ENCODE results near the gene SDS. TPM values are rescaled to one million over a fixed set of nuclear protein-coding genes. Genes with fewer than 3 reads are reported as not detected.

The SDS gene
- total RNA-seq, 1 experiment from 2014 or later = not detected

DNA sequence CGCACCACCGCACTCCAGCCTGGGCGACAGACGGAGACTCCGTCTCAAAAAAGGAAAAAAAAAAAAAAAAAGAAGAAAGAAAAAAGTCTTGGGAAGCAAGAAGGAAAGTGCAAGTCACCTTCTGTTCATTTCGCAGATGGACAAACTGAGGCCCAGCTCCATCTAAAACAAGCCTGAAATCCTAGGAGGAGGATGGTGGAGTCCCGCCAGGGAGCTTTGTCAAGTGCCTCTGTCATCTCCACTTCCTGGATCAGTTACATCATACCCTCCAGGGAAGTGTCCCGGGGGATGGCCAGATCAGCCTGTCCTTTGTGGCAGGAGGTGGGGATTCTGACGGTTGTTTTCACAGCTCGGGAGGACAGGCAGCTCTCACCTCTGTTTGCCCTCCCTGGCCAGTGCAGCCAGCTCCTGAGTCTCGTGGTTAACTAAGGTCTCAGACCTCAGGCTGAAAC lies 9.8 kb upstream of the SDS start:
- Histone ChIP-seq H3K18ac (ENCODE audit: insufficient read length, low read depth, low read length) (peak overlapping the region; percentile 52), H2BK12ac (ENCODE audit: insufficient read length, low read depth, low read length) (no peak overlapping the region), H2BK20ac (ENCODE audit: low read depth, low read length, poor library complexity, severe bottlenecking) (no peak overlapping the region), H2AFZ (ENCODE audit: low read length) (no peak overlapping the region), H3T11ph (ENCODE audit: low read length) (no peak overlapping the region), H3K9ac (ENCODE audit: extremely low read depth, insufficient read length, low read length) (no peak overlapping the region), H4K20me1 (ENCODE audit: control insufficient read depth, insufficient read depth, insufficient read length) (no peaks in the 10 kb centered on the region), H3K23me2 (ENCODE audit: insufficient read length, low read depth, low read length, poor library complexity, severe bottlenecking) (no peaks in the 10 kb centered on the region), H3K79me1 (ENCODE audit: insufficient read depth, low read depth, low read length, poor library complexity, severe bottlenecking) (no peaks in the 10 kb centered on the region), H3K79me2 (ENCODE audit: insufficient read depth, low read length) (no peaks in the 10 kb centered on the region), H4K5ac (ENCODE audit: insufficient read length, low read depth, low read length) (no peak overlapping the region), H4K8ac (replicated peaks; ENCODE audit: insufficient read length, low read depth, low read length) (no peak overlapping the region), H3K23ac (ENCODE audit: insufficient read length, low read depth, low read length) (no peak overlapping the region), H2AK5ac (ENCODE audit: insufficient read length, low read length) (no peak overlapping the region), H4K91ac (ENCODE audit: insufficient read length, low read depth, low read length) (no peak overlapping the region), H2BK15ac (ENCODE audit: low read depth, low read length) (no peak overlapping the region), H3K4ac (ENCODE audit: low read depth, low read length) (no peak overlapping the region), H3K56ac (ENCODE audit: insufficient read length, low read depth, low read length) (no peak overlapping the region), H3K9me3 (ENCODE audit: control insufficient read depth, low read depth, low read length) (no peaks in the 10 kb centered on the region), H3K27ac (ENCODE audit: insufficient read length, low read depth, low read length) (no peak overlapping the region), H3K14ac (ENCODE audit: insufficient read depth, low read length) (no peak overlapping the region; the same call in 1 of the 2 replicates), H3K4me1 (ENCODE audit: insufficient read depth, low read length) (no peaks in the 10 kb centered on the region), H3K4me2 (ENCODE audit: insufficient read depth, insufficient read length, low read length) (no peak overlapping the region), H3K27me3 (ENCODE audit: insufficient read depth, low read length) (no peaks in the 10 kb centered on the region), H2BK5ac (ENCODE audit: insufficient read length, low read length) (no peak overlapping the region), H2BK120ac (ENCODE audit: low read depth, low read length, poor library complexity, severe bottlenecking) (no peak overlapping the region)
- DNase-seq = no peak
- Mint-ChIP-seq H3K4me3 (no peak overlapping the region), H3K4me1 (peaks cover 3 to 11% of the 10 kb centered on the region in 2 experiments; a peak in 2 of 4 replicates), H3K9me3 (no peaks in the 10 kb centered on the region; a peak in 1 of 5 replicates), H3K36me3 (ENCODE audit: insufficient read depth in 1 of 3, low read depth in 3 of 3) (no peaks in the 10 kb centered on the region), H3K27ac (no peak overlapping the region), H3K27me3 (ENCODE audit: low read depth) (peaks cover 4% of the 10 kb centered on the region)
- TF ChIP-seq, protein P1, sequence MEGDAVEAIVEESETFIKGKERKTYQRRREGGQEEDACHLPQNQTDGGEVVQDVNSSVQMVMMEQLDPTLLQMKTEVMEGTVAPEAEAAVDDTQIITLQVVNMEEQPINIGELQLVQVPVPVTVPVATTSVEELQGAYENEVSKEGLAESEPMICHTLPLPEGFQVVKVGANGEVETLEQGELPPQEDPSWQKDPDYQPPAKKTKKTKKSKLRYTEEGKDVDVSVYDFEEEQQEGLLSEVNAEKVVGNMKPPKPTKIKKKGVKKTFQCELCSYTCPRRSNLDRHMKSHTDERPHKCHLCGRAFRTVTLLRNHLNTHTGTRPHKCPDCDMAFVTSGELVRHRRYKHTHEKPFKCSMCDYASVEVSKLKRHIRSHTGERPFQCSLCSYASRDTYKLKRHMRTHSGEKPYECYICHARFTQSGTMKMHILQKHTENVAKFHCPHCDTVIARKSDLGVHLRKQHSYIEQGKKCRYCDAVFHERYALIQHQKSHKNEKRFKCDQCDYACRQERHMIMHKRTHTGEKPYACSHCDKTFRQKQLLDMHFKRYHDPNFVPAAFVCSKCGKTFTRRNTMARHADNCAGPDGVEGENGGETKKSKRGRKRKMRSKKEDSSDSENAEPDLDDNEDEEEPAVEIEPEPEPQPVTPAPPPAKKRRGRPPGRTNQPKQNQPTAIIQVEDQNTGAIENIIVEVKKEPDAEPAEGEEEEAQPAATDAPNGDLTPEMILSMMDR (conservative IDR thresholded peaks at IDR 0.05) = no peak
- no CpG with 5 or more reads among the region's 11 CpGs for WGBS (ENCODE audit: extremely low coverage, insufficient read length, low lambda C conversion rate)
